Neural progenitor cell (in vitro differentiated cells): Measurements from ENCODE around the gene ATL2. TPM values are rescaled to one million over a fixed set of nuclear protein-coding genes. Genes with fewer than 3 reads are reported as not detected.
"Not testable (repeated sequence)": the region's sequence is repeated elsewhere in the genome, so short reads cannot be mapped to it uniquely, and the experiment has no call there.

Experiments
- DNase-seq: peaks from one replicate; pipeline ENCODE4 v3.0.0-alpha.2; 2016; ENCODE audit warnings: low spot score
- H2AFZ ChIP-seq: fragments of 200-600 bp; sonication (generic); replicated peaks from 2 replicates; pipeline ENCODE4 v1.6.1; 2016; ENCODE audit warnings: antibody characterized with exemption
- H3F3A ChIP-seq: fragments of 200-600 bp; sonication (generic); 2 replicates; pipeline ENCODE4 v1.6.1; 2016; ENCODE audit warnings: antibody characterized with exemption, low read depth
- H3K27ac ChIP-seq: fragments of 200-600 bp; sonication (generic); 2 replicates; pipeline ENCODE4 v1.5.1; 2016; ENCODE audit warnings: mild to moderate bottlenecking
- H3K27me3 ChIP-seq: fragments of 200-600 bp; sonication (generic); 2 replicates; pipeline ENCODE4 v1.6.1; 2016; ENCODE audit warnings: mild to moderate bottlenecking, moderate library complexity
- H3K36me3 ChIP-seq: fragments of 200-600 bp; sonication (generic); 2 replicates; pipeline ENCODE4 v1.5.1; 2016
- H3K4me1 ChIP-seq: fragments of 200-600 bp; sonication (generic); 2 replicates; pipeline ENCODE4 v1.6.1; 2016; ENCODE audit warnings: mixed run types
- H3K4me2 ChIP-seq: fragments of 200-600 bp; sonication (generic); 2 replicates; pipeline ENCODE4 v1.6.1; 2016
- H3K4me3 ChIP-seq: fragments of 200-600 bp; sonication (generic); 2 replicates; pipeline ENCODE4 v1.5.1; 2016
- H3K79me2 ChIP-seq: fragments of 200-600 bp; sonication (generic); 2 replicates; pipeline ENCODE4 v1.6.1; 2016; ENCODE audit warnings: low read depth
- H3K9ac ChIP-seq: fragments of 200-600 bp; sonication (generic); 2 replicates; pipeline ENCODE4 v1.6.1; 2016
- H3K9me3 ChIP-seq: fragments of 200-600 bp; sonication (generic); 2 replicates; pipeline ENCODE4 v1.5.1; 2016; ENCODE audit warnings: low read depth
- H4K20me1 ChIP-seq: fragments of 200-600 bp; sonication (generic); 2 replicates; pipeline ENCODE4 v1.6.1; 2016; ENCODE audit warnings: low read depth
- H3K27ac Mint-ChIP-seq: 3 replicates; pipeline ENCODE4 v1.8.0; 2021; ENCODE audit warnings: mixed read lengths
- H3K27me3 Mint-ChIP-seq: 2 replicates; pipeline ENCODE4 v1.8.0; 2022; ENCODE audit warnings: low read depth, mild to moderate bottlenecking, inconsistent platforms, moderate library complexity, mixed read lengths; ENCODE audit not compliant: insufficient read depth
- H3K36me3 Mint-ChIP-seq: 3 replicates; pipeline ENCODE4 v1.8.0; 2021; ENCODE audit warnings: mixed read lengths
- H3K4me1 Mint-ChIP-seq: 3 replicates; pipeline ENCODE4 v1.8.0; 2021; ENCODE audit warnings: mixed read lengths
- H3K4me3 Mint-ChIP-seq: 3 replicates; pipeline ENCODE4 v1.8.0; 2021; ENCODE audit warnings: mild to moderate bottlenecking, moderate library complexity, mixed read lengths
- H3K9me3 Mint-ChIP-seq: 3 replicates; pipeline ENCODE4 v1.8.0; 2020; ENCODE audit warnings: mixed read lengths
- CTCF ChIP-seq: fragments of 200-600 bp; sonication (generic); IDR thresholded peaks from 2 replicates; pipeline ENCODE4 v1.5.1; 2017; ENCODE audit warnings: antibody characterized with exemption, mild to moderate bottlenecking
- EZH2 ChIP-seq: fragments of 200-600 bp; sonication (generic); IDR thresholded peaks from 2 replicates; pipeline ENCODE4 v1.6.1; 2017; ENCODE audit warnings: antibody characterized with exemption, mild to moderate bottlenecking, moderate library complexity
- EZH2phosphoT487 ChIP-seq: fragments of 200-600 bp; sonication (generic); IDR thresholded peaks from 2 replicates; pipeline ENCODE4 v1.6.1; 2017; ENCODE audit warnings: antibody characterized with exemption
- total RNA-seq: library from RNA; depleted of rRNA; stranded (reverse); fragments of >200 nt; gene quantifications from 2 replicates; pipeline ENCODE4 v1.2.3, GENCODE V29; 2015; ENCODE audit warnings: low replicate concordance

Gene ATL2
- total RNA-seq, 1 donor from 2014 or later: 203 TPM

DNA sequence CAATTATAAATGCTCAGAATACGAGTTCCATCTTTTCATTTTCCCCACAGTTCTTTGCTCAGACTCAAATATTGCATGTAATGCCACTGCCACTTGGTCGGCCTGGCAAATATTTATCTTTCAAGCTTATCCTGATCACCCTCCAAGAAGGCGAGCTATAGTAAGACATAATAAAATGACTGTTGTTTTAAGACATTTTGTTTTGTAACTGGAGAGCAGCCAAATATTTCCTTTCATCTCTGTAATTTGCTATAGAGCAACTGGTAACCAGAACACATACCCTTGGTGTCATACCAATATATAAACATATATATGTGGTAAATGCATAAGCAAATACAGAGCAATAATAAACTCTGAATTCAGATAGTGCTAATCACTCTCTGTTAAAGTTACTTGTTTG is 7.3 kb upstream of the ATL2 start:
- Histone ChIP-seq H3K4me2 (no peak overlapping the region), H3K79me2 (no peaks in the 10 kb centered on the region), H3K27me3 (no peaks in the 10 kb centered on the region), H3K4me1 (no peaks in the 10 kb centered on the region), H3K36me3 (no peaks in the 10 kb centered on the region), H3K27ac (no peak overlapping the region), H3K9me3 (no peaks in the 10 kb centered on the region), H2AFZ (no peak overlapping the region), H4K20me1 (no peaks in the 10 kb centered on the region), H3K4me3 (no peak overlapping the region), H3F3A (no peaks in the 10 kb centered on the region), H3K9ac (no peak overlapping the region)
- H3K27me3 Mint-ChIP-seq: no peaks in the 10 kb centered on the region
- no peaks in the 10 kb centered on the region for H3K9me3 Mint-ChIP-seq
- H3K4me3 Mint-ChIP-seq: no peak overlapping the region
- H3K4me1 Mint-ChIP-seq: peaks cover 12% of the 10 kb centered on the region
- H3K27ac Mint-ChIP-seq: no peak overlapping the region
- DNase-seq: no peak
- TF ChIP-seq CTCF: no peak
- no peak for TF ChIP-seq EZH2
- no peak for TF ChIP-seq EZH2phosphoT487
- no peaks in the 10 kb centered on the region for H3K36me3 Mint-ChIP-seq

- not testable (repeated sequence) for H3K9me3 Mint-ChIP-seq, H3K36me3 ChIP-seq, H3K4me3 ChIP-seq, H3K79me2 ChIP-seq, H3K27ac ChIP-seq, H3K9me3 ChIP-seq, H3K4me3 Mint-ChIP-seq, H3K27me3 Mint-ChIP-seq, H3K4me1 Mint-ChIP-seq, H3K9ac ChIP-seq, H3K27me3 ChIP-seq, H3K4me2 ChIP-seq, DNase-seq, H3K36me3 Mint-ChIP-seq, H3F3A ChIP-seq, H3K4me1 ChIP-seq, H2AFZ ChIP-seq, H4K20me1 ChIP-seq
- H3K27ac Mint-ChIP-seq: peak overlapping the region; percentile 30
These were observed 6.7 kb upstream of the ATL2 start for GRCh38 chr2:38383741-38384140.

GRCh38 chr2:38381381-38382143 is 4.5 kb upstream of the ATL2 start:
- no peak for TF ChIP-seq CTCF
- TF ChIP-seq EZH2: no peak
- TF ChIP-seq EZH2phosphoT487: no peak

GRCh38 chr2:38380397-38381130 is 3.5 kb upstream of the ATL2 start:
- Histone ChIP-seq H3K27ac (no peak overlapping the region), H4K20me1 (peaks cover 10% of the 10 kb centered on the region), H3K36me3 (no peaks in the 10 kb centered on the region), H3K9me3 (no peaks in the 10 kb centered on the region), H3K4me2 (no peak overlapping the region), H3K4me1 (peaks cover 13% of the 10 kb centered on the region), H3K27me3 (no peaks in the 10 kb centered on the region), H2AFZ (peak overlapping the region; percentile 79), H3K79me2 (peaks cover 11% of the 10 kb centered on the region), H3K9ac (no peak overlapping the region), H3F3A (peaks cover 9% of the 10 kb centered on the region), H3K4me3 (no peak overlapping the region)
- Mint-ChIP-seq H3K9me3 (no peaks in the 10 kb centered on the region), H3K36me3 (no peaks in the 10 kb centered on the region), H3K4me1 (peaks cover 19% of the 10 kb centered on the region), H3K27ac (no peak overlapping the region), H3K4me3 (no peak overlapping the region), H3K27me3 (no peaks in the 10 kb centered on the region)
- DNase-seq: no peak
- TF ChIP-seq EZH2phosphoT487: no peak
- TF ChIP-seq EZH2: no peak
- no peak for TF ChIP-seq CTCF

More at GRCh38 chr2:38381381-38382143, 4.5 kb upstream of the ATL2 start:
- Histone ChIP-seq H3F3A (peaks cover 9% of the 10 kb centered on the region), H2AFZ (no peak overlapping the region), H3K27me3 (no peaks in the 10 kb centered on the region), H3K4me3 (no peak overlapping the region), H3K27ac (no peak overlapping the region), H4K20me1 (peaks cover under 1% of the 10 kb centered on the region), H3K9ac (no peak overlapping the region), H3K4me1 (peaks cover 10% of the 10 kb centered on the region), H3K36me3 (no peaks in the 10 kb centered on the region), H3K4me2 (no peak overlapping the region), H3K79me2 (peaks cover under 1% of the 10 kb centered on the region), H3K9me3 (no peaks in the 10 kb centered on the region)
- Mint-ChIP-seq H3K27me3 (no peaks in the 10 kb centered on the region), H3K4me3 (no peak overlapping the region), H3K9me3 (no peaks in the 10 kb centered on the region), H3K27ac (no peak overlapping the region), H3K36me3 (no peaks in the 10 kb centered on the region), H3K4me1 (peaks cover 16% of the 10 kb centered on the region)
- no peak for DNase-seq
